ENCODE data around the gene SRPK3. TPM values are rescaled to one million over a fixed set of nuclear protein-coding genes. Genes with fewer than 3 reads are reported as not detected.

Gene SRPK3
- polyA plus RNA-seq, 3 donors: 0.01 TPM; not detected in 2

DNA sequence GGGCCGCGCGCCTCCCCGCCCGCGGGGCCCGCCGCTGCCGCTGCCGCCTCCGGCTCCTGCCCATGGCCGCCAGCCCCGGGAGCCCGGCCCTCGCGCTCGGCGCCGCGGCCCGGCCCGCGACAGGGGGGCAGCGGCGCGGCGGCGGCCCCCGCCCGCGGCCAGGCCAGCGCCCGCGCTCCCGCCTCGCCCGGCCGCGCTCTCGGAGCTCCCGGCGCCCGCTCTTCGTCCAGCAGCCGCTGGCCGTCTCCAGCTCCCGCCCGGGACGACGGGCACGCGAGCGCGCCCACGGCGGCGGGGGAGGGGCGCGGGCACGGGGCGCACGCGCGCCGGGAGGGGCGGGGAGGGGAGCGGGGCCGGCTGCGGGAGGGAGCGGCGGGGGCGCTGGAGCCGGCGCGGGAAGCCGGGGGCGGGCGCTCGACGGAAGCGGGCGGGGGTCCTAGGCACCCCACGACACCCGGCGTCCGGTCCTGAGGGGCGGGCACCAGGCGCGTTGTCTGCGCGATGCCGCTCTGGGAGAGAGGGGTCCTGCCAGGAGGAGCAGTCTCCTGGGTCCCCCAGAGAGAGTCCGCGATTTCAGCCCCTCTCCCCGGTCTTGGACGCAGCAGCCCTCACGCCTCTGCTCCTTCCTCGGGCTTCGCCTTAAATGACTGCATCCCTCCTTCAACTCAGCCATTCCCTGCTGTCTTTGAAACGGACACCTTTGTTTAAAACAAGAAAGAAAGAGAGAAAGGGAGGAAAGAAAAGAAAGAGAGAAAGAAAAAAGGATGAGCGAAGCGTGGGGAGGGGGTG lies 50.0 kb downstream of the SRPK3 start:
- Histone ChIP-seq H3K4me2 (replicated peaks; ENCODE audit: extremely low read depth, low read length, poor library complexity, severe bottlenecking) (no peak overlapping the region), H3K27me3 (ENCODE audit: control insufficient read depth in 2 of 2, insufficient read depth in 2 of 2, low read length in 2 of 2) (peaks cover 37 to 68% of the 10 kb centered on the region in 2 donors), H3K4me1 (ENCODE audit: control insufficient read depth in 1 of 2, insufficient read depth in 2 of 2, low read length in 2 of 2) (no peaks in the 10 kb centered on the region), H3K4me3 (replicated peaks in 1 of 3; ENCODE audit: low read depth in 2 of 3, low read length in 3 of 3) (no peak overlapping the region), H3K36me3 (replicated peaks in 1 of 2; ENCODE audit: control insufficient read depth in 1 of 2, insufficient read depth in 2 of 2, low read length in 2 of 2) (no peaks in the 10 kb centered on the region), H3K9me3 (replicated peaks in 1 of 2; ENCODE audit: control insufficient read depth in 1 of 2, insufficient read depth in 1 of 2, low read length in 2 of 2) (peaks cover 0 to 21% of the 10 kb centered on the region in 2 donors), H3K27ac (ENCODE audit: low read depth in 1 of 2, low read length in 2 of 2) (no peak overlapping the region), H4K20me1 (ENCODE audit: insufficient read depth, low read length) (no peaks in the 10 kb centered on the region), H3K79me2 (ENCODE audit: insufficient read depth, low read length) (no peaks in the 10 kb centered on the region), H2AFZ (ENCODE audit: insufficient read depth, low read depth, low read length, poor library complexity, severe bottlenecking) (no peak overlapping the region), H3K9ac (ENCODE audit: insufficient read depth, low read length, poor library complexity, severe bottlenecking) (no peak overlapping the region)
- TF ChIP-seq, protein P1, sequence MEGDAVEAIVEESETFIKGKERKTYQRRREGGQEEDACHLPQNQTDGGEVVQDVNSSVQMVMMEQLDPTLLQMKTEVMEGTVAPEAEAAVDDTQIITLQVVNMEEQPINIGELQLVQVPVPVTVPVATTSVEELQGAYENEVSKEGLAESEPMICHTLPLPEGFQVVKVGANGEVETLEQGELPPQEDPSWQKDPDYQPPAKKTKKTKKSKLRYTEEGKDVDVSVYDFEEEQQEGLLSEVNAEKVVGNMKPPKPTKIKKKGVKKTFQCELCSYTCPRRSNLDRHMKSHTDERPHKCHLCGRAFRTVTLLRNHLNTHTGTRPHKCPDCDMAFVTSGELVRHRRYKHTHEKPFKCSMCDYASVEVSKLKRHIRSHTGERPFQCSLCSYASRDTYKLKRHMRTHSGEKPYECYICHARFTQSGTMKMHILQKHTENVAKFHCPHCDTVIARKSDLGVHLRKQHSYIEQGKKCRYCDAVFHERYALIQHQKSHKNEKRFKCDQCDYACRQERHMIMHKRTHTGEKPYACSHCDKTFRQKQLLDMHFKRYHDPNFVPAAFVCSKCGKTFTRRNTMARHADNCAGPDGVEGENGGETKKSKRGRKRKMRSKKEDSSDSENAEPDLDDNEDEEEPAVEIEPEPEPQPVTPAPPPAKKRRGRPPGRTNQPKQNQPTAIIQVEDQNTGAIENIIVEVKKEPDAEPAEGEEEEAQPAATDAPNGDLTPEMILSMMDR (IDR thresholded peaks at IDR 0.05): no peak
- no peaks in the 10 kb centered on the region for H3K36me3 Mint-ChIP-seq
- no peak overlapping the region for H3K27ac Mint-ChIP-seq
- H3K27me3 Mint-ChIP-seq (ENCODE audit: low read depth in 3 of 3): peaks cover 50 to 71% (median 66%) of the 10 kb centered on the region in 3 donors
- intact Hi-C loops (cut with micrococcal nuclease): no loop called here
- no peak for DNase-seq
- 0% methylated on average over 31 of the region's 102 CpGs for WGBS (ENCODE audit: insufficient coverage)
- peaks cover 0 to 28% (median 20%) of the 10 kb centered on the region in 7 donors for H3K9me3 Mint-ChIP-seq
- H3K4me3 Mint-ChIP-seq: peak overlapping the region in 1 of 2 donors; percentile 68
- no peaks in the 10 kb centered on the region for H3K4me1 Mint-ChIP-seq

GRCh38 chrX:153831429-153832150 lies 50.7 kb downstream of the SRPK3 start:
- intact Hi-C loops (cut with micrococcal nuclease): no loop called here
- no peaks in the 10 kb centered on the region for H3K4me1 Mint-ChIP-seq
- Histone ChIP-seq H3K4me1 (ENCODE audit: control insufficient read depth in 1 of 2, insufficient read depth in 2 of 2, low read length in 2 of 2) (no peaks in the 10 kb centered on the region), H3K27ac (ENCODE audit: low read depth in 1 of 2, low read length in 2 of 2) (no peak overlapping the region), H3K9ac (ENCODE audit: insufficient read depth, low read length, poor library complexity, severe bottlenecking) (no peak overlapping the region), H3K4me3 (replicated peaks in 1 of 3; ENCODE audit: low read depth in 2 of 3, low read length in 3 of 3) (no peak overlapping the region), H4K20me1 (ENCODE audit: insufficient read depth, low read length) (no peaks in the 10 kb centered on the region), H3K27me3 (ENCODE audit: control insufficient read depth in 2 of 2, insufficient read depth in 2 of 2, low read length in 2 of 2) (peaks cover 40 to 61% of the 10 kb centered on the region in 2 donors), H3K79me2 (ENCODE audit: insufficient read depth, low read length) (no peaks in the 10 kb centered on the region), H2AFZ (ENCODE audit: insufficient read depth, low read depth, low read length, poor library complexity, severe bottlenecking) (no peak overlapping the region), H3K36me3 (replicated peaks in 1 of 2; ENCODE audit: control insufficient read depth in 1 of 2, insufficient read depth in 2 of 2, low read length in 2 of 2) (no peaks in the 10 kb centered on the region), H3K9me3 (replicated peaks in 1 of 2; ENCODE audit: control insufficient read depth in 1 of 2, insufficient read depth in 1 of 2, low read length in 2 of 2) (peaks cover 0 to 21% of the 10 kb centered on the region in 2 donors), H3K4me2 (replicated peaks; ENCODE audit: extremely low read depth, low read length, poor library complexity, severe bottlenecking) (no peak overlapping the region)
- no peaks in the 10 kb centered on the region for H3K36me3 Mint-ChIP-seq
- WGBS (ENCODE audit: insufficient coverage): 74% methylated on average over 3 of the region's 23 CpGs
- DNase-seq: no peak
- TF ChIP-seq, protein P1 (IDR thresholded peaks at IDR 0.05): no peak
- peak overlapping the region in 1 of 2 donors; percentile 78 for H3K4me3 Mint-ChIP-seq
- H3K27ac Mint-ChIP-seq: no peak overlapping the region
- H3K27me3 Mint-ChIP-seq (ENCODE audit: low read depth in 3 of 3): peaks cover 48 to 65% (median 62%) of the 10 kb centered on the region in 3 donors
- H3K9me3 Mint-ChIP-seq: peaks cover 0 to 28% (median 20%) of the 10 kb centered on the region in 7 donors

All from CD14-positive monocyte (primary cell).